Measurements from ENCODE around the gene ASB3. TPM values are rescaled to one million over a fixed set of nuclear protein-coding genes. Genes with fewer than 3 reads are reported as not detected.

Gene ASB3
- total and polyA plus RNA-seq, 7 experiments from 2014 or later: 15.0 to 43.2 (median 27.2) TPM

DNA sequence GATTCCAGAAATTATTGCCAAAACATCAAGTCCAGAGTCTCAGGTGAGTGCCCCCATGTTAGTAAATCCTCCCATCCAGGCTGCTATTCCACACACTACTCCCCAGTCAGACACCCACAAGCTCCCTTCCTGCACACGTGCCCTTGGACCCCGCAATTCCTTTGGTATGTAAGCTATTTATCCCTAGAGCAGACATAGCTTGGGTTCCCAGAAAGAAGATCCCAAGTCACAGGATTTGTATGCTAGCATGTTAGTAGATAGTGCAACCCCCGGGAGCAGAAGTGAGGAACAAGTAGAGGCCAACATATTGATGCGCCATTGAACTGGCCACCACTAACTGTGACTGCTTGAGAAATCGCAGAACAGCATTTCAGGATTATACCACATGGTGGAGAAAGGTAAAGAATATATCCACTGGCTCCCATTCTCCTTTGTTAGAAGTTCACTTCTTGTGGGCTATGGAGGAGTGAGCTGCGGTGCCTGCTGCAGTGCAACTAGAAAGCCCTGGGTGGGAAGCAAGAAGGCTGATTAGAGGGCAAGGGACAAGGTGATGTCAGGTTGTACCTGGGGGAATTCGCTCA is 156.6 kb downstream of the ASB3 start:
- peaks cover 0 to 1% (median 0%) of the 10 kb centered on the region in 7 donors for H3K4me1 Mint-ChIP-seq
- ATAC-seq (no peak), DNase-seq (no peak)
- H3K27ac Mint-ChIP-seq: no peak overlapping the region
- Histone ChIP-seq H3K4me1 (ENCODE audit: control insufficient read depth in 2 of 2, insufficient read depth in 2 of 2, low read length in 2 of 2) (no peaks in the 10 kb centered on the region), H3K27me3 (ENCODE audit: control insufficient read depth in 2 of 2, insufficient read depth in 2 of 2, low read length in 2 of 2) (no peaks in the 10 kb centered on the region), H3K27ac (ENCODE audit: low read depth, low read length) (no peak overlapping the region), H3K36me3 (ENCODE audit: control insufficient read depth in 2 of 3, insufficient read depth in 3 of 3, low read length in 3 of 3) (no peaks in the 10 kb centered on the region), H3K9me3 (ENCODE audit: control insufficient read depth in 2 of 3, low read length in 3 of 3) (no peaks in the 10 kb centered on the region), H3K4me3 (ENCODE audit: low read length) (no peak overlapping the region)
- peaks cover 0 to 2% (median 0%) of the 10 kb centered on the region in 11 donors for H3K9me3 Mint-ChIP-seq
- POLR2A ChIA-PET: interaction anchor here (0.6 kb wide), 1 partner anchor 28 kb away, joined by 3 read pairs; no protein-coding TSS in a partner anchor
- intact Hi-C loops (cut with micrococcal nuclease): no loop called here
- CTCF ChIA-PET: no interaction called here
- H3K4me3 Mint-ChIP-seq: no peak overlapping the region
- H3K27me3 Mint-ChIP-seq: peaks cover 0 to 5% (median 0%) of the 10 kb centered on the region in 5 donors
- no peaks in the 10 kb centered on the region for H3K36me3 Mint-ChIP-seq

- ChIA-PET POLR2A (interaction anchor here (0.6 kb wide), 1 partner anchor 29 kb away, joined by 3 read pairs; no protein-coding TSS in a partner anchor), CTCF (no interaction called here)
- Histone ChIP-seq H3K36me3 (ENCODE audit: control insufficient read depth in 2 of 3, insufficient read depth in 3 of 3, low read length in 3 of 3) (no peaks in the 10 kb centered on the region), H3K27ac (ENCODE audit: low read depth, low read length) (no peak overlapping the region), H3K4me3 (ENCODE audit: low read length) (no peak overlapping the region), H3K9me3 (ENCODE audit: control insufficient read depth in 2 of 3, low read length in 3 of 3) (no peaks in the 10 kb centered on the region), H3K27me3 (ENCODE audit: control insufficient read depth in 2 of 2, insufficient read depth in 2 of 2, low read length in 2 of 2) (no peaks in the 10 kb centered on the region), H3K4me1 (ENCODE audit: control insufficient read depth in 2 of 2, insufficient read depth in 2 of 2, low read length in 2 of 2) (no peaks in the 10 kb centered on the region)
- DNase-seq (no peak), ATAC-seq (no peak)
- peak overlapping the region in 1 of 9 donors; percentile 57 for H3K27ac Mint-ChIP-seq
- no peaks in the 10 kb centered on the region for H3K36me3 Mint-ChIP-seq
- peaks cover 0 to 5% (median 0%) of the 10 kb centered on the region in 5 donors for H3K27me3 Mint-ChIP-seq
- peaks cover 0 to 2% (median 0%) of the 10 kb centered on the region in 11 donors for H3K9me3 Mint-ChIP-seq
- no peak overlapping the region for H3K4me3 Mint-ChIP-seq
- intact Hi-C loops (cut with micrococcal nuclease): no loop called here
- no peaks in the 10 kb centered on the region for H3K4me1 Mint-ChIP-seq
Observed at GRCh38 chr2:53629501-53629900, 157.3 kb downstream of the ASB3 start.

DNA sequence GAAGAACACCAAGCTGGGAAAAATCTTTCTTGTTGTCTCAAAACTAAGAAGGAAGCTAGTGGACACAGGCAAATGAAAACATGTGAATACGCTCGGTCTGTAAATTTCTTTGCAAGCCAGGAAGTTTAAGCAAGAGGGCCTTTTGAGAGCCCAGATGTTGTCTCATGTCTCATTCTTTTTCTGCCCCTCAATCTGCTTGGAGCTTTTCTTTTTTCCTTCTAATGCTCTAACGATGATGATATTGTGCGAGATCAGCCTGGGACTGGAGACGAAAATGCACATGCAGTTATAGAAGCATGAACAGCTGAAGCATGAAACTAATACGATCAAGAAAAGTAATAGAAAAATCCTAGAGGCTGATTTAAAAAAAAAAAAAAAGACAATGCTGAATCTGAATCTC is 157.8 kb downstream of the ASB3 start:
- Histone ChIP-seq H3K36me3 (ENCODE audit: control insufficient read depth in 2 of 3, insufficient read depth in 3 of 3, low read length in 3 of 3) (no peaks in the 10 kb centered on the region), H3K4me1 (ENCODE audit: control insufficient read depth in 2 of 2, insufficient read depth in 2 of 2, low read length in 2 of 2) (no peaks in the 10 kb centered on the region), H3K4me3 (ENCODE audit: low read length) (no peak overlapping the region), H3K27ac (ENCODE audit: low read depth, low read length) (no peak overlapping the region), H3K27me3 (ENCODE audit: control insufficient read depth in 2 of 2, insufficient read depth in 2 of 2, low read length in 2 of 2) (no peaks in the 10 kb centered on the region), H3K9me3 (ENCODE audit: control insufficient read depth in 2 of 3, low read length in 3 of 3) (no peaks in the 10 kb centered on the region)
- no peak for DNase-seq
- Mint-ChIP-seq H3K9me3 (peaks cover 0 to 2% (median 0%) of the 10 kb centered on the region in 11 donors), H3K27me3 (peaks cover 0 to 5% (median 0%) of the 10 kb centered on the region in 5 donors), H3K4me1 (no peaks in the 10 kb centered on the region), H3K27ac (no peak overlapping the region), H3K36me3 (no peaks in the 10 kb centered on the region), H3K4me3 (no peak overlapping the region)
- CTCF ChIA-PET: no interaction called here
- no peak for ATAC-seq
- intact Hi-C loops (cut with micrococcal nuclease): no loop called here
- POLR2A ChIA-PET: no interaction called here

GRCh38 chr2:53622141-53622540 is 164.6 kb downstream of the ASB3 start:
- intact Hi-C loops (cut with micrococcal nuclease): no loop called here
- Mint-ChIP-seq H3K4me1 (no peaks in the 10 kb centered on the region), H3K4me3 (no peak overlapping the region), H3K9me3 (peaks cover 0 to 9% (median 0%) of the 10 kb centered on the region in 11 donors), H3K36me3 (peaks cover 0 to 3% (median 0%) of the 10 kb centered on the region in 5 donors), H3K27me3 (no peaks in the 10 kb centered on the region), H3K27ac (no peak overlapping the region)
- Histone ChIP-seq H3K27ac (ENCODE audit: low read depth, low read length) (no peak overlapping the region), H3K4me1 (ENCODE audit: control insufficient read depth in 2 of 2, insufficient read depth in 2 of 2, low read length in 2 of 2) (no peaks in the 10 kb centered on the region), H3K27me3 (ENCODE audit: control insufficient read depth in 2 of 2, insufficient read depth in 2 of 2, low read length in 2 of 2) (no peaks in the 10 kb centered on the region), H3K36me3 (ENCODE audit: control insufficient read depth in 2 of 3, insufficient read depth in 3 of 3, low read length in 3 of 3) (no peaks in the 10 kb centered on the region), H3K9me3 (ENCODE audit: control insufficient read depth in 2 of 3, low read length in 3 of 3) (no peaks in the 10 kb centered on the region), H3K4me3 (ENCODE audit: low read length) (no peak overlapping the region)
- DNase-seq: no peak
- no peak for ATAC-seq
- POLR2A ChIA-PET: no interaction called here
- CTCF ChIA-PET: no interaction called here

DNA sequence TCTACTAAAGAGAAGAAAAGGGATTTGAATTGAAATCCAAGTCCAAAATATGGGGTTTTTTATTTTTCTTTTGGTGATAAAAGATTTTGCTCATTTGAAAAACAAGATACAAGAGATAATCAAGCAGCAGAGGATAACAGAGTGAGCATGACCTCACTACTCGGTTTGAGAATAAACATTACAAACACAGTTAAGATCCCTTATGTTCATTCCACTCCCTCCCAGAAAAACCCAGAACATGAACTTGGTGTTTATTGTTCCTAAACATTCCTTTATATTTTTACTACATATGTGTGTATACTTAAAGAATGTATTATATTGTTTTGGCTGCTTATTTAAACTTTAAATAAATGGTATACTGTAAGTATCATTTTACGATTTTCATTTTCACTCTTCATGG is 165.8 kb downstream of the ASB3 start:
- H3K27ac ChIP-seq (ENCODE audit: low read depth, low read length): no peak overlapping the region
- ATAC-seq: no peak
- intact Hi-C loops (cut with micrococcal nuclease): no loop called here
- H3K36me3 Mint-ChIP-seq: peaks cover 0 to 3% (median 0%) of the 10 kb centered on the region in 5 donors
- no peaks in the 10 kb centered on the region for H3K36me3 ChIP-seq (ENCODE audit: control insufficient read depth in 2 of 3, insufficient read depth in 3 of 3, low read length in 3 of 3)
- no peaks in the 10 kb centered on the region for H3K27me3 Mint-ChIP-seq
- H3K4me3 ChIP-seq (ENCODE audit: low read length): no peak overlapping the region
- no peaks in the 10 kb centered on the region for H3K27me3 ChIP-seq (ENCODE audit: control insufficient read depth in 2 of 2, insufficient read depth in 2 of 2, low read length in 2 of 2)
- H3K4me3 Mint-ChIP-seq: no peak overlapping the region
- H3K9me3 Mint-ChIP-seq: peaks cover 0 to 9% (median 0%) of the 10 kb centered on the region in 11 donors
- POLR2A ChIA-PET: no interaction called here
- no peak overlapping the region for H3K27ac Mint-ChIP-seq
- no peak for DNase-seq
- CTCF ChIA-PET: no interaction called here
- H3K9me3 ChIP-seq (ENCODE audit: control insufficient read depth in 2 of 3, low read length in 3 of 3): no peaks in the 10 kb centered on the region
- no peaks in the 10 kb centered on the region for H3K4me1 ChIP-seq (ENCODE audit: control insufficient read depth in 2 of 2, insufficient read depth in 2 of 2, low read length in 2 of 2)
- no peaks in the 10 kb centered on the region for H3K4me1 Mint-ChIP-seq

Other genes starting within 250 kb of the ASB3 start
- gene CHAC2, start 19.1 kb downstream of the ASB3 start, total RNA-seq: 10 to 100 TPM in 1 of 5 experiments, 1 to 10 TPM in 3, under 1 TPM in 1; 0.29 to 12.1 (median 1.2) TPM
- 1 to 10 TPM; 4.9 to 6.0 TPM for gene CHAC2, start 19.1 kb downstream of the ASB3 start, polyA plus RNA-seq
- gene ERLEC1, start 91 bp upstream of the ASB3 start, total RNA-seq: 10 to 100 TPM; 13.3 to 30.1 (median 26.3) TPM
- 10 to 100 TPM; 23.4 to 26.0 TPM for gene ERLEC1, start 91 bp upstream of the ASB3 start, polyA plus RNA-seq
- 1 to 10 TPM; 2.9 to 5.0 (median 3.1) TPM for gene GPR75, start 73.0 kb upstream of the ASB3 start, total RNA-seq
- gene GPR75, start 73.0 kb upstream of the ASB3 start, polyA plus RNA-seq: under 1 TPM in 1 of 2 donors, not detected in 1; 0.12 TPM
- gene PSME4, start 184.0 kb upstream of the ASB3 start, total RNA-seq: 10 to 100 TPM; 48.8 to 80.1 (median 54.4) TPM
- 1 to 10 TPM; 2.4 to 5.1 TPM for gene PSME4, start 184.0 kb upstream of the ASB3 start, polyA plus RNA-seq